GM13976 (cell line): Measurements from ENCODE around the gene PPP4R3A.
"Not testable (repeated sequence)": the region's sequence is repeated elsewhere in the genome, so short reads cannot be mapped to it uniquely, and the experiment has no call there.

Source experiments
- DNase-seq: peaks from one replicate; pipeline ENCODE4 v3.0.0; 2012; ENCODE audit warnings: low spot score
- CTCF ChIP-seq: IDR thresholded peaks from 2 replicates; pipeline ENCODE4 v1.5.1; 2012; ENCODE audit warnings: borderline replicate concordance, mild to moderate bottlenecking; ENCODE audit not compliant: insufficient read depth; ENCODE audit errors: extremely low read depth, missing control alignments, control extremely low read depth
- in situ Hi-C: fragments of 300-500 bp; cut with MboI; formaldehyde crosslinking; loops from one replicate; pipeline ENCODE4 v1.12.0; 2022; ENCODE audit warnings: low sequenced_read_pairs, mixed read lengths, inconsistent platforms; ENCODE audit not compliant: unreplicated experiment

Gene PPP4R3A

DNA sequence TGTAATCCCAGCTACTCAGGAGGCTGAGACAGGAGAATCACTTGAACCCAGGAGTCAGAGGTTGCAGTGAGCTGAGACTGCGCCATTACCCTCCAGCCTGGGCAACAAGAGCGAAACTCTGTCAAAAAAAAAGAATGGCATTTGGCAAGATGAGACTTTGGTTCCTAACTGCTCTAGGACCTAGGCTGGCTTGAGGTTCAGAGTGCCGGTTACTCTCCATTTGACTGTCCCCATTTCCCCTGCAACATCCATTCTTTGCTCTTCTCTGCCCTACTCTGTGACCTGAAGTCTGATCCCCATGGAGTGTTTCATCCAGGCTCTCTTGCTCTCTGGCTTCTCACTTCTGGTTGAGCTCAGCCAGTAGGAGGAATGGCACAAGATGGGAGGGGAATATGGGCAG, 26.2 kb upstream of the PPP4R3A start:
- no peak for DNase-seq
- in situ Hi-C loops: no loop called here
- TF ChIP-seq CTCF: no peak

DNA sequence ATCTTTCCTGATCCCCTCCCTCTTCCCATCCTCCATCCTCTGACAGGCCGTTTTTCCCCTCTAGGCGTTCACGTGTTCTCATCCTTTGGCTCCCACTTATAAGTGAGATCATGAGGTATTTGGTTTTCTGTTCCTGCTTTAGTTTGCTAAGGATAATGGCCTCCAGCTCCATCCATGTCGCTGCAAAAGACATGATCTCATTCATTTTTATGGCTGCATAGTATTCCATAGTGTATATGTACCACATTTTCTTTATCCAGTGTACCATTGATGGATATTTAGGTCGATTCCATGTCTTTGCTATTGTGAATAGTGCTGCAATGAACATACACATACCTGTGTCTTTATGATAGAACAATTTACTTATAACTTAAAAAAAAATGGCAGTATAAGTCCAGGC, 23.9 kb upstream of the PPP4R3A start:
- in situ Hi-C loops, DNase-seq: not testable (repeated sequence)

DNA sequence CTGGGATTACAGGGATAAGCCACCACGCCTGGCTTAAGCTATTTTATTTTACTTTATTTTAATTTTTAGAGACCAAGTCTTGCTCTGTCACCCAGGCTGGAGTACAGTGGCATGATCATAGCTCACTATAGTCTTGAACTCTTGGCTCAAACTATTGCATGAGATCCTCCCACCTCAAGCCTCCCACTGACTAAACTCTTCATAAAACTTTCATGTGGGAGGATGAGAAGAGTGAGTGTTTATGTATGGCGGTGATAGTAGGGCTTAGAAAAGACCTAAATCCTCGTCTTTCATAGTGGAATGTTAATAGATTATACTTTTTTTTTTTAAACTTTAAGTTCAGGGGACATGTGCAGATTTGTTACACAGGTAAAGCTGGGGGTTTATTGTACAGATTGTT, 23.5 kb upstream of the PPP4R3A start:
- TF ChIP-seq CTCF: no peak
- no peak for DNase-seq
- in situ Hi-C loops: no loop called here

DNA sequence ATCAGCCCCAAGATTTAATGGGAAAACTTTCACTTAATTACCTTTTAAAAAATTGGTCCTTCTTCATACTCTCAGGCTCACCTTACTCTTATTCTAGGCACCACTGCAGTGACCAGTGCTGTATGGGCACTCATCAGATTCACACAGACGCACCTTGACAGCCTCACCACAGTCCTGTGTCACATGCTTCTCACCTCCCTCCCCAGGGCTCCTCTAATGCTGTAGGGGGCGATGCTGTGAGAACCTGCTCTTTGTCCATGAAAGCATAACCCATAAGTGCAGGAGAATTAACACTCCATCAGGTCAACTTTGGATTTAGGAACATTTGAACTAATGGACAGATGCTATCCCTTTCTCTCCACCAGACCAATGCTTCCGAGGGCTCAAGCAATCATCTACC, 13.9 kb upstream of the PPP4R3A start:
- TF ChIP-seq CTCF: no peak
- in situ Hi-C loops: no loop called here
- no peak for DNase-seq

GRCh38 chr14:91521061-91521640, 11.0 kb upstream of the PPP4R3A start:
- TF ChIP-seq CTCF: no peak
- DNase-seq: no peak
- in situ Hi-C loops: no loop called here

DNA sequence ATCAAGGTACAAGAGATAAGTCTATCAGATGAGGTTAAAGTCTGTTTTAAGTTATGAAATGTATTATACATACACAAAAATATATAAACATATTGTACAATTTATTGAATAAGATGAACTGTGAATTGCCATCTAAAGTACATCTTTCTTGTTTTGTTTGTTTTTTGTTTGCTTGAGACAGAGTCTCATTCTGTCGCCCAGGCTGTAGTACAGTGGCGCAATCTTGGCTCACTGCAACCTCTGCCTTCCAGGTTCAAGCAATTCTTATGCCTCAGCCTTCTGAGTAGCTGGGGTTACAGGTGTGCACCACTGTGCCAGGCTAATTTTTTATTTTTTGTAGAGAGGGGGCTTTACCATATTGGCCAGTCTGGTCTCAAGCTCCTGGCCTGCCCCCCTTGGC, 10.0 kb upstream of the PPP4R3A start:
- TF ChIP-seq CTCF: no peak
- DNase-seq: no peak
- in situ Hi-C loops: no loop called here

- TF ChIP-seq CTCF: no peak
- DNase-seq: no peak
- in situ Hi-C loops: no loop called here
Measured at GRCh38 chr14:91519239-91520036, 9.3 kb upstream of the PPP4R3A start.
